K562 (cell line): ENCODE data around the gene NFATC2. TPM values are rescaled to one million over a fixed set of nuclear protein-coding genes. Genes with fewer than 3 reads are reported as not detected.

Experiments
- BCOR ChIP-seq: fragments of 450-650 bp; IDR thresholded peaks from 2 replicates; pipeline ENCODE4 v1.6.1; 2016
- CCAR2 ChIP-seq: fragments of 200-400 bp; formaldehyde crosslinking; IDR thresholded peaks from 2 replicates; pipeline ENCODE4 v1.6.1; 2017; ENCODE audit warnings: mild to moderate bottlenecking, low read depth, low read length
- CCNT2 ChIP-seq: IDR thresholded peaks from 2 replicates; pipeline ENCODE4 v1.6.1; 2011; ENCODE audit warnings: borderline replicate concordance, low read depth, mild to moderate bottlenecking, moderate library complexity, mixed read lengths, low read length; ENCODE audit not compliant: insufficient read length; ENCODE audit errors: extremely low read depth
- E2F6 ChIP-seq, 2 experiments: IDR thresholded peaks; 2 replicates each; pipeline ENCODE4 v1.6.1; 2011; ENCODE audit warnings: borderline replicate concordance in 1 of 2, control low read depth in 1 of 2, low read depth in 1 of 2, low read length in 1 of 2, mild to moderate bottlenecking in 1 of 2, mixed read lengths in 1 of 2, moderate library complexity in 1 of 2; ENCODE audit not compliant: insufficient read depth in 1 of 2, insufficient read length in 1 of 2, poor library complexity in 1 of 2, severe bottlenecking in 1 of 2; ENCODE audit errors: extremely low read depth in 1 of 2
- EHMT2 ChIP-seq: fragments of 450-650 bp; IDR thresholded peaks from 2 replicates; pipeline ENCODE4 v1.6.1; 2018; ENCODE audit warnings: antibody characterized with exemption
- EWSR1 ChIP-seq: fragments of 450-650 bp; IDR thresholded peaks from 2 replicates; pipeline ENCODE4 v1.6.1; 2018; ENCODE audit warnings: borderline replicate concordance, mild to moderate bottlenecking, low read depth, moderate library complexity; ENCODE audit not compliant: partially characterized antibody
- GABPA ChIP-seq: fragments of 200-800 bp; sonication (Bioruptor generic); conservative IDR thresholded peaks from 2 replicates; pipeline ENCODE4 v1.6.1; 2016; ENCODE audit warnings: low read depth, missing genetic modification characterization, missing compliant biosample characterization
- HDAC3 ChIP-seq: fragments of 450-650 bp; IDR thresholded peaks from 2 replicates; pipeline ENCODE4 v1.6.1; 2018; ENCODE audit warnings: borderline replicate concordance, mild to moderate bottlenecking, moderate library complexity; ENCODE audit not compliant: partially characterized antibody
- HNRNPH1 ChIP-seq: fragments of 200-400 bp; formaldehyde crosslinking; optimal IDR thresholded peaks from 2 replicates; pipeline ENCODE3; 2017; ENCODE audit warnings: low read depth, mild to moderate bottlenecking, low read length, moderate library complexity
- JUND ChIP-seq, 2 experiments: IDR thresholded peaks; 2 replicates in 1 of 2; 3 replicates in 1 of 2; pipeline ENCODE4 v1.6.1; 2011; ENCODE audit warnings: borderline replicate concordance in 2 of 2, low read depth in 2 of 2, low read length in 2 of 2, improper control_type of control experiment in 1 of 2, missing biosample characterization in 1 of 2, missing genetic modification characterization in 1 of 2, missing genetic modification reagents in 1 of 2
- NUFIP1 ChIP-seq: fragments of 450-650 bp; IDR thresholded peaks from 2 replicates; pipeline ENCODE4 v1.6.1; 2018; ENCODE audit not compliant: partially characterized antibody
- OTX1 ChIP-seq: fragments of 450-650 bp; formaldehyde crosslinking; IDR thresholded peaks from 2 replicates; pipeline ENCODE4 v1.4.0; 2022; ENCODE audit warnings: mild to moderate bottlenecking
- PCBP2 ChIP-seq: fragments of 200-400 bp; formaldehyde crosslinking; IDR thresholded peaks from 2 replicates; pipeline ENCODE4 v1.6.1; 2018; ENCODE audit warnings: low read length, low read depth, mild to moderate bottlenecking, moderate library complexity; ENCODE audit not compliant: poor library complexity, severe bottlenecking
- PTRF ChIP-seq: fragments of 450-650 bp; IDR thresholded peaks from 2 replicates; pipeline ENCODE4 v1.6.1; 2016; ENCODE audit warnings: mild to moderate bottlenecking, missing genetic modification characterization, missing compliant biosample characterization
- TAF9B ChIP-seq: fragments of 450-650 bp; IDR thresholded peaks from 2 replicates; pipeline ENCODE4 v1.6.1; 2018; ENCODE audit warnings: mild to moderate bottlenecking; ENCODE audit not compliant: partially characterized antibody
- TRIM24 ChIP-seq, 2 experiments: fragments of 450-650 bp; IDR thresholded peaks; 2 replicates each; pipeline ENCODE4 v1.6.1; 2016
- TSC22D4 ChIP-seq: fragments of 450-650 bp; IDR thresholded peaks from 2 replicates; pipeline ENCODE4 v1.6.1; 2016; ENCODE audit warnings: missing genetic modification characterization, missing biosample characterization, control low read depth
- ZBTB5 ChIP-seq: fragments of 450-650 bp; IDR thresholded peaks from 2 replicates; pipeline ENCODE4 v1.6.1; 2017; ENCODE audit warnings: antibody characterized with exemption
- ZNF197 ChIP-seq: fragments of 200-800 bp; sonication (Bioruptor generic); IDR thresholded peaks from 2 replicates; pipeline ENCODE4 v1.6.1; 2016; ENCODE audit warnings: low read depth, missing genetic modification characterization, missing compliant biosample characterization
- ZNF354B ChIP-seq: fragments of 250-450 bp; sonication (Bioruptor Pico); IDR thresholded peaks from 2 replicates; pipeline ENCODE4 v1.4.0; 2020
- ZNF780A ChIP-seq: fragments of 250-450 bp; sonication (Bioruptor Pico); IDR thresholded peaks from 2 replicates; pipeline ENCODE4 v1.5.0; 2021; ENCODE audit warnings: mild to moderate bottlenecking
- polyA plus RNA-seq, 8 experiments: library from polyadenylated mRNA; depleted of rRNA in 4 of 8; stranded (reverse) in 5 of 8; unstranded in 3 of 8; fragments of >200 nt; fragmentation: Nextera tagmentation in 2 of 8; fragmentation: Illumina TruSeq in 1 of 8; extraction: Ambion mirVana in 2 of 8; extraction: Trizol in 1 of 8; gene quantifications; 2 replicates each; pipeline versions ENCODE4 v1.2.1 to v1.2.3, GENCODE V29; 2011 to 2014; ENCODE audit warnings: inconsistent platforms in 1 of 8, missing spikeins in 1 of 8
- total RNA-seq, 7 experiments: library from RNA; depleted of rRNA in 6 of 7; stranded (reverse); fragments of >200 nt in 6 of 7; fragmentation: Illumina TruSeq in 2 of 7; extraction: Trizol in 2 of 7; gene quantifications; 2 replicates each; pipeline versions ENCODE4 v1.2.1 to v1.2.3, GENCODE V29; 2011 to 2021; ENCODE audit warnings: low replicate concordance in 1 of 7
- TF ChIP-seq, protein P1 (sequence below): fragments of 450-650 bp; formaldehyde crosslinking; conservative IDR thresholded peaks from 2 replicates; pipeline ENCODE4 v1.4.0; 2022; ENCODE audit warnings: mild to moderate bottlenecking, missing genetic modification characterization

The NFATC2 gene
- total and polyA plus RNA-seq, 9 of the 15 experiments (the other 6 are each of a cell fraction or from before 2014, with no cell fraction given), result 1.9 to 11.2 (median 3.0) TPM

DNA sequence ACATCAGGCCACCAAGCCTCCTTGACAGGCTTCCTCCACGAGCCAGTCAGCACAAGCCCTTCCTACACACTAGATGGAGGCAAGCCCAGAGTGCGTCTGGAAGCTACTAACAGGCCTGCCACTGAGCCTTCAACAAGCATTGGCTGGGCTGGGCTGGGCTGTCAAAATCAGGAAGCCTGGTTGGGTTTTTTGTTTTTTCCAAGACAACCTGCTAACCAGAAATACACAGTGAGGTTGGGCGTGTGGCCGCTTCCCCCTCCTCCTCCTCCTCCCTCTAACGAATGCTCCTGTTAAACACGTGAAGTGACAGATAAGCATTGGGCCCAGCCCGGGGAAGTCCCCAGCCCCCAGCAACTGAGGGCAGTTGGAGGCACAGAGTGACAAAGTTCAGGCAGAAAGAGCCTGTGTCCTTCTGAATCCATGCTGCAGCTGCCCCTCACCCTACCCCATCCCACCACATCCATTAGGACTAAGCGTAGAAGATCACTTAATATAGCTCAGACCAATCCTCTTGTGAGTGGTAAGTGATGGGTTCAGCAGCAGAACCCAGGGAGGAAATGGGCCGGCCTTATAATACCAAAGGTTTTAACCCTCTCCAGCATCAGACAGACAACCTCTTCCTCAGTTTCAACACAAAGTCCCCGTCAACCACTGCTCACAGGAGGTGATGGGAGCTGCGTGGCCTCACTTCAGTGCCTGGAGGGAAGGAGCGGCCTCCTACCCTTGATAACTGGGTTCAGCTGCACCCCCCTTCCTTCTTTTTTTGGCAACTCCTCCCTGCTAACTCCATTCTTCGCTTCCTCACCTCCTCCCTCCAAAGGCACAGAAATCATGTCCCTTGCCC is 1.1 kb downstream of the NFATC2 start (continued):
- TF ChIP-seq EWSR1 (no peak), ZNF354B (CRISPR knock-in tag) (no peak), ZBTB5 (no peak), CCNT2 (no peak), BCOR (peak; percentile 20; the same call in 1 of the 2 replicates), ZNF780A (CRISPR knock-in tag) (no peak), HNRNPH1 (no peak), ZNF197 (CRISPR knock-in tag) (no peak), PTRF (tag) (no peak), CCAR2 (no peak), E2F6 (IDR thresholded peaks at IDR 0.05; ENCODE audit: borderline replicate concordance in 1 of 2, extremely low read depth in 1 of 2, insufficient read depth in 1 of 2, insufficient read length in 1 of 2, low read depth in 1 of 2, low read length in 1 of 2, poor library complexity in 1 of 2, severe bottlenecking in 1 of 2) (peak; percentile 39 to 47), PCBP2 (no peak), OTX1 (CRISPR knock-in tag) (no peak), JUND (IDR thresholded peaks at IDR 0.05; ENCODE audit: borderline replicate concordance, low read depth, low read length) (peak; percentile 60), JUND (tag; IDR thresholded peaks at IDR 0.05; ENCODE audit: borderline replicate concordance, low read depth, low read length) (peak; percentile 46; the same call in 1 of the 3 replicates), HDAC3 (no peak), TSC22D4 (tag) (no peak), TAF9B (no peak), EHMT2 (no peak), GABPA (no peak), NUFIP1 (no peak), TRIM24 (IDR thresholded peaks at IDR 0.05) (peak in 1 of 2 experiments; percentile 40; a peak in 1 of 4 replicates)
- TF ChIP-seq, protein P1, sequence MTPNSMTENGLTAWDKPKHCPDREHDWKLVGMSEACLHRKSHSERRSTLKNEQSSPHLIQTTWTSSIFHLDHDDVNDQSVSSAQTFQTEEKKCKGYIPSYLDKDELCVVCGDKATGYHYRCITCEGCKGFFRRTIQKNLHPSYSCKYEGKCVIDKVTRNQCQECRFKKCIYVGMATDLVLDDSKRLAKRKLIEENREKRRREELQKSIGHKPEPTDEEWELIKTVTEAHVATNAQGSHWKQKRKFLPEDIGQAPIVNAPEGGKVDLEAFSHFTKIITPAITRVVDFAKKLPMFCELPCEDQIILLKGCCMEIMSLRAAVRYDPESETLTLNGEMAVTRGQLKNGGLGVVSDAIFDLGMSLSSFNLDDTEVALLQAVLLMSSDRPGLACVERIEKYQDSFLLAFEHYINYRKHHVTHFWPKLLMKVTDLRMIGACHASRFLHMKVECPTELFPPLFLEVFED, result no peak
